Sciatic nerve (tissue), 2 donors: ENCODE measurements around the gene CKS2. TPM values are rescaled to one million over a fixed set of nuclear protein-coding genes. Genes with fewer than 3 reads are reported as not detected.

ENCODE experiments used
- ATAC-seq: fragments of 200-7000 bp; cut with Tn5 transposase; one replicate; pipeline ENCODE4 v1.9.1; 2020; ENCODE audit warnings: mild to moderate bottlenecking, moderate library complexity
- DNase-seq: peaks from one replicate; pipeline ENCODE4 v3.0.0-alpha.2; 2020; ENCODE audit warnings: low spot score
- intact Hi-C: fragments of 100-400 bp; cut with DNase I; formaldehyde crosslinking; loops from one replicate; pipeline ENCODE4 v1.14.2; 2022
- microRNA-seq: library from miRNA; unstranded; fragments of <30 nt; microRNA quantifications from one replicate; pipeline ENCODE4 v1.2.0, GENCODE V29; 2020
- total RNA-seq: library from RNA; stranded (reverse); fragmentation: NEBNext Ultra II Directional; extraction: Animal tissue kit (Norgen Biotek cat#: 25700); gene quantifications from one replicate; pipeline ENCODE4 v1.2.1, GENCODE V29; 2021
- donor health status: DM: no; HTN: no; CAD: no.
- donor health status: DM: no; HTN: no; CAD: no.

The CKS2 gene
- total RNA-seq, 1 donor from 2014 or later, result 4.6 TPM

DNA sequence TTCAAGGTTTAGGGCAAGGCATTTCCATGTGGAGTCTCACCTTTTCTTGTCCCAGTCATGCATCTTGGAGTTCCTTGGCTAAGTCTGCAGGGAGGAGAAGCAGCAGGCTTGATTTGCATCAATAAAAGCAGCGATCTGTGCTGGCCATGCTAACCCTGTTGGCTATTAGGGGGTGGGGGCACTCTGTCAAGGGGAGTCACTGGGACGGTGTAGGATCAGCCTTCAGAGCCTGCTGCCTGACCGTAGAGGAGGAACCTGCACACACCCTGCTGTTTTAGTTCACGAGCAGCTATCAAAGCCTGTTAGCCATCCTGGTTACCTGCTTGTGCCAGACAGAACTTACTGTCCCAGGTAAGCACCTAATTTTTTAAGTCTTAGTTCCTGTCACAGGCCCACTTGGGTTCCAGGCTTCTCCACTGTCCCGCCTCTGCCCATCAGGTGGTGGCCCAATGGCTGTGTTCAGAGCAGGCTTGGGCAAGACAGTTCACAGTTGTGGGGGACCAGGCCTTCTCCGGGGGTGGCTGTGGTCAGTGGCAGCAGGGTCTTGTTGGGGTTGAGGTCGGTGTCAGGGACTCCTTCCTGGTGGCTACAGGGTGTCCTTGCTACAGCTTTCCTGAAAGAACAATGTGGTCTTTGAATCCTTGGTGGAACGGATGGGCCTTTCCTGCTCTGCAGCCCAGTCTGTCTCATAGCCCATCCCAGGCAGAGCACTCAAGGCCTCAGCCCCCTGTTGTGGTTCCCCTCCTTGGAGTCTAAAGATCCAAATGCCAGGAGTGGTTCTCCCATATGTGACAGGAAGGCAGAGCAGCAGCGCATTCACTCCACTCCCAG is 51.0 kb downstream of the CKS2 start:
- DNase-seq, result peak; percentile 28

DNA sequence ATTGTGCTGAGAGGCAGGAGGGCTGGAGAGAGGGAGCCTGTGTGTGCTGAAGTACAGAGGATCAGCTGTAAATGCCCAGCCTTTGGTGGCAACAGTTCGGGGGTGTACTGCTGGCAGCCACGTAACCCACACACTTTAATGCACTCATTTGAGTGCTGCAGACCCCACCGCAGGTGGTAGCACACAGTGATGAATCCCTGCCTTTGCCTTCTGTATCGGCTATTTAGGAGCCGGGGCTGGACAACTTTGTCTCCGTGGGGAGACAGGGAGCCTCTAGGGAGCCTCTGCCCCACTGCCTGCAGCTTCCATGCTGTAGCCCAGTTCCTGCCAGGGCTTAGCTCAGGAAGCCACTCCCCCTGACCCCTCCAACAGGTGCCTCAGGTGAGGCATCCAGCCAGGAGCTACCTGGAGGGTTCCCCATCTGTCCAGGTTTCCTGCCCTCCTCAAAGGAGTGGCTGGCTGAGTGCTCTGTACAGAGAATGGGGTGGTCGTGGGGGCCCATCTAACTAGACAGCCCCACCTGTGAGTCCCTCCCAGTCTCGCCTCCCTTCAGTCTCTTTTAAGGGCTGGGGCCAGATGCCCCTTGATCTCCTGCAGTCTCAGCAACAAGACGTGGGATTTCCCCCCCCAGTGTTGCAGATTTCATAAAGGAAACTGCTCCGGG is 51.8 kb downstream of the CKS2 start:
- DNase-seq, result peak; percentile 45
- no peak for ATAC-seq

More for the DNA sequence above, 51.0 kb downstream of the CKS2 start:
- peak; percentile 19 for ATAC-seq
- intact Hi-C loops, result no loop called here

DNA sequence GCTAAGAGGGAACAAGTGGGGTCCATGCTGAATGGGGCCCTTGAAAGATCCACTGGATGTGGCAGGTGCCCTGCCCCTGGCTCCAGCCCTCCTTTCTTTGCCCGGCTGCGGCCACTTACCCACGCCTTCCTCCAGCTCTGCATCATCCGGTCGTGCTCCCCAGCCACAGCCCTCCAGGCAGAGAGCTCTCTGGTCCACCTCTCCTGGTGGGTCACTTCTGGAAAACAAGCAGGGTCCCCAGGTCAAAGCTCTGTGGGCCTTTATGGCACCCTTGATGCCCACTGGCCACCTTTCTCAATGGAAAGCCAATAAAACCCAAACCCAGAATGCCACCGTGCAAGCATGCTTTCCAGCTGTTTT is 52.3 kb downstream of the CKS2 start:
- DNase-seq, result peak; percentile 33

More for the DNA sequence above, 51.8 kb downstream of the CKS2 start:
- intact Hi-C loops, result no loop called here

DNA sequence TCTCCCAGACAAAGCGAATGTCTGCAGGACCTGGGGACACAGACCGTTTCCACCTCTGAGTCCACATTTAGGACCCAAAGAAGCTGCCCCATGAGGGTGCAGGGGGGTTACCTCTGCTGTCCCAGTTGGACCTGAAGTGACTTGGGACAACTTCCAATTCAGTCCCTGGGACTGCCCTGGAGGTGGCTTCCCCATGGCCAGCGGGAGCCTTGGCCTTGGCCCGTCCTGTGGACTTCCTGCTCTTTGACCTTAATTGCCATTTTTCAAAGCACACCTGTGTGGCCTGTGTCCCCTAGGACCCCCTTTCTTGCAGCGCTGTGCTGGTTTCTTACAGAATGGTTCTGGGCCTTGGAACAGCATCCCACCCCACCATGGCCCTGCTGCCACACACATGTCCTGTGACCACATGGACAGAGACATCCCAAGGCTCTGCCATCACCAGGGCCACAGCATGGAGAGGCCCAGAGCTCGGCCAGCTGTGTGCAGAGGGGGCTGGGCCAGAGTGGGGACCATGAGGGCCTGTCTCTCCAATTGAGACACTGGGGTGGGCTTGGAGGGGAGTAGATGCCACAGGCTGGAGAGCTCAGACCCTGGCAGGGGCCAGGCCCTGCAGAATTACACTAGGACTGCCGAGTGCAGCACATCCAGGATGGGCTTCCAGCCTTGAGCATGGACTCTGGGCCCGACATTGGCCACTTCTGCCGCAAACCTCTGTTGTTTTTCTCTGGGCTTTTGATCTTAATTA is 53.1 kb downstream of the CKS2 start:
- peak; percentile 39 for DNase-seq
- intact Hi-C loops, result no loop called here
- no peak for ATAC-seq

More for the DNA sequence above, 52.3 kb downstream of the CKS2 start:
- intact Hi-C loops, result no loop called here
- ATAC-seq, result no peak

DNA sequence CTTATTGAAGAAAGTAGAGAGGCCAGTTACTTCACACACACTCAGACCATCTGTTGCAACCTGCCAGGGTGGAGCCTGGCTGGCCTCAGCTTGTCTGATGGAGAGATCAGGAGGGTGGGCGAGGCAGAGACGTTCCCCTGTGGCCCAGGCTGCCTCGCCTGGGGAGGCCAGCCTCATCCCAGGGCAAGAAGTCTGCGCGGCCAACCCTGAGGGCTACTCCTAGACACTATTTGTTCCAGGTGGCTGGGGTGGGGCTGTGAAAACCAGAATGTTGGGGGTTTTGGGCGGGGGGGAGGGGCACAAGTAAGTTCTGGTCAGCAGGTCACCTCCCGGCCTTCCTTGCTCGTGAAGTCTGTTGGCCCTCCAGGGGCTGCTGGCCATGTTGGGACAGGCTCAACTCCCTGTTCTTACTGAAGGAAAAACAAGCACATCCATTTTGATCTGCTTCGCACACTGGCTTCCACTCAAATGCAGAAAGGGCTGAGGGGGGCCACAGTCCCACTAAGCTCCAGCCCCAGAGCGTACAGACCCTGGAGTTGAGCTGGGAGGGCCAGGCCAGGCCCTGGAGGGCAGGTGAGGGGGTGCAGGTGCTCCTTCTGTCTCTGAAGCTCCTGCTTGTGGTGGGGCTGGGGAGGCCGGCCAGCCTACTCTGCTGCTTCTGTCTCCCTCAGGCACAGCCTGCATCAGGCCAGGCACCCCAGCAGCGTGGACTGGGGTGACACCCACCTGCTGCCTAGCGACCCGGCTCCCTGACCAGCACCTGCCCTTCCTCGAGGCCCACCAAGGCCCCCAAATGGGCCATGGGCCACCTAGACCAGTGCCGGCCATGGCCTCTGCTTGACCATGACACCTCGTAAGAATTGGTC is 53.9 kb downstream of the CKS2 start:
- intact Hi-C loops, result no loop called here
- DNase-seq (peak; percentile 35), ATAC-seq (no peak)

DNA sequence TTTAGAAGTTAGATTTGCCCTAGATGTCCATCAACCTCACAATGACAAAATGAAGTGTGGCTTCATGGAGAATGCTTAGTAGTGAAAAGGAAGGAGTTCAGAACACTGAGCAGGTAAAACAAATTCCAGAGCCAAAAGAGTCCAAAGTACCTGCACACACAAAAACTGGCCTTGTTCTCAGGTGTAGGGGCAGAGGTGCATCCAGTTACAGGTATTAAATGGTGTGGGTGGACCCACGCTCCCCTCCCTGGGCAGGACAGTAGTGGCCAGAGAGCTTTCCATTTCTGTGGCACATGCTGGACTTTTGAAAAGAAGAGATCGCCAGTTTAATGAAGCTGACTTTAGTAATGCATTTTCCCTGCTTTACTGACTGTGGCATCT is 54.5 kb downstream of the CKS2 start:
- ATAC-seq (no peak), DNase-seq (peak; percentile 17)
- intact Hi-C loops, result no loop called here

Small RNA genes within 50 kb of the gene (microRNA-seq; reads per million reads assigned to microRNA genes)
- not detected for gene MIR3153

Other genes starting within 250 kb of the CKS2 start
- gene SHC3, start 132.4 kb upstream of the CKS2 start, total RNA-seq, result 5.3 TPM
- 64.7 TPM for gene SECISBP2, start 7.3 kb downstream of the CKS2 start, total RNA-seq
- 35.8 TPM for gene SEMA4D, start 186.9 kb downstream of the CKS2 start, total RNA-seq